GM12878 (cell line): ENCODE measurements around the gene SLC29A1. TPM values are rescaled to one million over a fixed set of nuclear protein-coding genes. Genes with fewer than 3 reads are reported as not detected.

Experiments used
- ATF2 ChIP-seq: IDR thresholded peaks from 2 replicates; pipeline ENCODE4 v1.6.1; 2012; ENCODE audit warnings: low read length, inconsistent platforms
- BACH1 ChIP-seq: fragments of 450-650 bp; IDR thresholded peaks from 2 replicates; pipeline ENCODE4 v1.6.1; 2017; ENCODE audit warnings: mild to moderate bottlenecking, borderline replicate concordance
- CEBPB ChIP-seq, 2 experiments: fragments of 150-350 bp in 1 of 2; IDR thresholded peaks; 2 replicates each; pipeline ENCODE4 v1.6.1; 2012 to 2014; ENCODE audit warnings: low read depth in 2 of 2, low read length in 2 of 2, borderline replicate concordance in 1 of 2, inconsistent platforms in 1 of 2
- E2F4 ChIP-seq: IDR thresholded peaks from 2 replicates; pipeline ENCODE4 v1.6.1; 2012; ENCODE audit warnings: low read depth, low read length, improper control_type of control experiment
- EED ChIP-seq: sonication (generic); IDR thresholded peaks from 2 replicates; pipeline ENCODE4 v1.6.1; 2016; ENCODE audit warnings: antibody characterized with exemption, low read depth
- HCFC1 ChIP-seq: fragments of 150-350 bp; IDR thresholded peaks from 2 replicates; pipeline ENCODE4 v1.6.1; 2014; ENCODE audit warnings: low read length
- MEF2B ChIP-seq: fragments of 450-650 bp; IDR thresholded peaks from 2 replicates; pipeline ENCODE4 v1.6.1; 2018; ENCODE audit warnings: mild to moderate bottlenecking, moderate library complexity; ENCODE audit not compliant: partially characterized antibody, poor library complexity, severe bottlenecking
- MTA2 ChIP-seq: fragments of 450-650 bp; IDR thresholded peaks from 2 replicates; pipeline ENCODE4 v1.6.1; 2016; ENCODE audit warnings: low read depth, mild to moderate bottlenecking, moderate library complexity
- MXI1 ChIP-seq: fragments of 150-350 bp; IDR thresholded peaks from 2 replicates; pipeline ENCODE4 v1.6.1; 2011; ENCODE audit warnings: low read depth, mild to moderate bottlenecking, inconsistent platforms, low read length, improper control_type of control experiment
- MYB ChIP-seq: fragments of 150-350 bp; IDR thresholded peaks from 2 replicates; pipeline ENCODE4 v1.6.1; 2014; ENCODE audit warnings: mild to moderate bottlenecking, low read depth, low read length, borderline replicate concordance
- NFIC ChIP-seq: IDR thresholded peaks from 2 replicates; pipeline ENCODE4 v1.6.1; 2012; ENCODE audit warnings: low read depth, mild to moderate bottlenecking, inconsistent platforms, low read length, moderate library complexity
- NFYA ChIP-seq: IDR thresholded peaks from 2 replicates; pipeline ENCODE4 v1.6.1; 2011; ENCODE audit warnings: low read depth, mild to moderate bottlenecking, low read length, improper control_type of control experiment, borderline replicate concordance
- RBBP5 ChIP-seq: fragments of 200-600 bp; sonication (generic); conservative IDR thresholded peaks from 2 replicates; pipeline ENCODE4 v1.6.1; 2016
- RUNX3 ChIP-seq: IDR thresholded peaks from 2 replicates; pipeline ENCODE4 v1.6.1; 2012; ENCODE audit warnings: low read length, inconsistent platforms
- TARDBP ChIP-seq: IDR thresholded peaks from 2 replicates; pipeline ENCODE4 v1.6.1; 2016; ENCODE audit warnings: borderline replicate concordance
- TBL1XR1 ChIP-seq: IDR thresholded peaks from 2 replicates; pipeline ENCODE4 v1.6.1; 2012; ENCODE audit warnings: low read depth, low read length, improper control_type of control experiment
- ZNF207 ChIP-seq: fragments of 450-650 bp; IDR thresholded peaks from 2 replicates; pipeline ENCODE4 v1.6.1; 2014; ENCODE audit warnings: antibody characterized with exemption, mild to moderate bottlenecking, borderline replicate concordance
- polyA plus RNA-seq, 11 experiments: library from polyadenylated mRNA; depleted of rRNA in 4 of 11; unstranded in 6 of 11; stranded (reverse) in 5 of 11; fragments of >200 nt; fragmentation: Nextera tagmentation in 4 of 11; fragmentation: Illumina TruSeq in 1 of 11; extraction: Ambion mirVana in 4 of 11; extraction: Trizol in 1 of 11; gene quantifications; 1 replicate in 1 of 11; 2 replicates in 10 of 11; pipeline versions ENCODE4 v1.2.1 to v1.2.3, GENCODE V29; 2011 to 2016; ENCODE audit warnings: inconsistent platforms in 2 of 11, missing spikeins in 2 of 11, low read depth in 1 of 11
- total RNA-seq, 4 experiments: library from RNA; depleted of rRNA in 3 of 4; stranded (reverse); fragments of >200 nt in 3 of 4; fragmentation: Illumina TruSeq in 1 of 4; extraction: Trizol in 1 of 4; gene quantifications; 2 replicates each; pipeline versions ENCODE4 v1.2.1 to v1.2.3, GENCODE V29; 2013 to 2021
- TF ChIP-seq, protein P1 (sequence below): fragments of 450-650 bp; IDR thresholded peaks from 2 replicates; pipeline ENCODE4 v1.6.1; 2016; ENCODE audit warnings: mild to moderate bottlenecking
- TF ChIP-seq, protein P2 (sequence below), 3 experiments: IDR thresholded peaks in 2 of 3; conservative IDR thresholded peaks in 1 of 3; 2 replicates each; pipeline ENCODE4 v1.5.1; 2011; ENCODE audit warnings: low read depth in 3 of 3, low read length in 3 of 3, mild to moderate bottlenecking in 3 of 3, control low read depth in 2 of 3, moderate library complexity in 2 of 3, inconsistent platforms in 1 of 3, mixed read lengths in 1 of 3; ENCODE audit not compliant: control insufficient read depth in 2 of 3, insufficient read depth in 1 of 3; ENCODE audit errors: extremely low read depth in 1 of 3
- TF ChIP-seq, protein P3 (sequence below): IDR thresholded peaks from 2 replicates; pipeline ENCODE4 v1.6.1; 2012; ENCODE audit warnings: mild to moderate bottlenecking, low read depth, low read length

The SLC29A1 gene
- total and polyA plus RNA-seq, 10 of the 15 experiments (the other 5 are each of a cell fraction or from before 2014, with no cell fraction given): 10.0 to 132 (median 93.4) TPM

GRCh38 chr6:44257025-44257752 is 33.8 kb downstream of the SLC29A1 start, which contains the start of gene SLC35B2 (continued):
- TF ChIP-seq, protein P1, sequence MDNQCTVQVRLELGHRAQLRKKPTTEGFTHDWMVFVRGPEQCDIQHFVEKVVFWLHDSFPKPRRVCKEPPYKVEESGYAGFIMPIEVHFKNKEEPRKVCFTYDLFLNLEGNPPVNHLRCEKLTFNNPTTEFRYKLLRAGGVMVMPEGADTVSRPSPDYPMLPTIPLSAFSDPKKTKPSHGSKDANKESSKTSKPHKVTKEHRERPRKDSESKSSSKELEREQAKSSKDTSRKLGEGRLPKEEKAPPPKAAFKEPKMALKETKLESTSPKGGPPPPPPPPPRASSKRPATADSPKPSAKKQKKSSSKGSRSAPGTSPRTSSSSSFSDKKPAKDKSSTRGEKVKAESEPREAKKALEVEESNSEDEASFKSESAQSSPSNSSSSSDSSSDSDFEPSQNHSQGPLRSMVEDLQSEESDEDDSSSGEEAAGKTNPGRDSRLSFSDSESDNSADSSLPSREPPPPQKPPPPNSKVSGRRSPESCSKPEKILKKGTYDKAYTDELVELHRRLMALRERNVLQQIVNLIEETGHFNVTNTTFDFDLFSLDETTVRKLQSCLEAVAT: peak; percentile 66; the same call in 1 of the 2 replicates
- TF ChIP-seq BACH1 (peak; percentile 94), TARDBP (peak; percentile 62; the same call in 1 of the 2 replicates), ATF2 (no peak), RBBP5 (no peak), NFIC (no peak), EED (no peak), ZNF207 (no peak), HCFC1 (peak; percentile 7; the same call in 1 of the 2 replicates), RUNX3 (no peak), CEBPB (IDR thresholded peaks at IDR 0.05; ENCODE audit: borderline replicate concordance in 1 of 2, low read depth in 2 of 2, low read length in 2 of 2) (no peak), MTA2 (no peak), MXI1 (peak; percentile 66; the same call in 1 of the 2 replicates), NFYA (no peak), MYB (no peak), TBL1XR1 (peak; percentile 34; the same call in 1 of the 2 replicates), E2F4 (no peak), MEF2B (peak; percentile 76)
- TF ChIP-seq, protein P2, sequence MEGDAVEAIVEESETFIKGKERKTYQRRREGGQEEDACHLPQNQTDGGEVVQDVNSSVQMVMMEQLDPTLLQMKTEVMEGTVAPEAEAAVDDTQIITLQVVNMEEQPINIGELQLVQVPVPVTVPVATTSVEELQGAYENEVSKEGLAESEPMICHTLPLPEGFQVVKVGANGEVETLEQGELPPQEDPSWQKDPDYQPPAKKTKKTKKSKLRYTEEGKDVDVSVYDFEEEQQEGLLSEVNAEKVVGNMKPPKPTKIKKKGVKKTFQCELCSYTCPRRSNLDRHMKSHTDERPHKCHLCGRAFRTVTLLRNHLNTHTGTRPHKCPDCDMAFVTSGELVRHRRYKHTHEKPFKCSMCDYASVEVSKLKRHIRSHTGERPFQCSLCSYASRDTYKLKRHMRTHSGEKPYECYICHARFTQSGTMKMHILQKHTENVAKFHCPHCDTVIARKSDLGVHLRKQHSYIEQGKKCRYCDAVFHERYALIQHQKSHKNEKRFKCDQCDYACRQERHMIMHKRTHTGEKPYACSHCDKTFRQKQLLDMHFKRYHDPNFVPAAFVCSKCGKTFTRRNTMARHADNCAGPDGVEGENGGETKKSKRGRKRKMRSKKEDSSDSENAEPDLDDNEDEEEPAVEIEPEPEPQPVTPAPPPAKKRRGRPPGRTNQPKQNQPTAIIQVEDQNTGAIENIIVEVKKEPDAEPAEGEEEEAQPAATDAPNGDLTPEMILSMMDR (IDR thresholded peaks at IDR 0.05 in 2 of 3, conservative IDR thresholded peaks at IDR 0.05 in 1 of 3; ENCODE audit: control insufficient read depth in 2 of 3, extremely low read depth in 1 of 3, insufficient read depth in 1 of 3, low read depth in 3 of 3, low read length in 3 of 3): peak; percentile 53 to 69 (median 54); a peak in 5 of 6 replicates
- TF ChIP-seq, protein P3, sequence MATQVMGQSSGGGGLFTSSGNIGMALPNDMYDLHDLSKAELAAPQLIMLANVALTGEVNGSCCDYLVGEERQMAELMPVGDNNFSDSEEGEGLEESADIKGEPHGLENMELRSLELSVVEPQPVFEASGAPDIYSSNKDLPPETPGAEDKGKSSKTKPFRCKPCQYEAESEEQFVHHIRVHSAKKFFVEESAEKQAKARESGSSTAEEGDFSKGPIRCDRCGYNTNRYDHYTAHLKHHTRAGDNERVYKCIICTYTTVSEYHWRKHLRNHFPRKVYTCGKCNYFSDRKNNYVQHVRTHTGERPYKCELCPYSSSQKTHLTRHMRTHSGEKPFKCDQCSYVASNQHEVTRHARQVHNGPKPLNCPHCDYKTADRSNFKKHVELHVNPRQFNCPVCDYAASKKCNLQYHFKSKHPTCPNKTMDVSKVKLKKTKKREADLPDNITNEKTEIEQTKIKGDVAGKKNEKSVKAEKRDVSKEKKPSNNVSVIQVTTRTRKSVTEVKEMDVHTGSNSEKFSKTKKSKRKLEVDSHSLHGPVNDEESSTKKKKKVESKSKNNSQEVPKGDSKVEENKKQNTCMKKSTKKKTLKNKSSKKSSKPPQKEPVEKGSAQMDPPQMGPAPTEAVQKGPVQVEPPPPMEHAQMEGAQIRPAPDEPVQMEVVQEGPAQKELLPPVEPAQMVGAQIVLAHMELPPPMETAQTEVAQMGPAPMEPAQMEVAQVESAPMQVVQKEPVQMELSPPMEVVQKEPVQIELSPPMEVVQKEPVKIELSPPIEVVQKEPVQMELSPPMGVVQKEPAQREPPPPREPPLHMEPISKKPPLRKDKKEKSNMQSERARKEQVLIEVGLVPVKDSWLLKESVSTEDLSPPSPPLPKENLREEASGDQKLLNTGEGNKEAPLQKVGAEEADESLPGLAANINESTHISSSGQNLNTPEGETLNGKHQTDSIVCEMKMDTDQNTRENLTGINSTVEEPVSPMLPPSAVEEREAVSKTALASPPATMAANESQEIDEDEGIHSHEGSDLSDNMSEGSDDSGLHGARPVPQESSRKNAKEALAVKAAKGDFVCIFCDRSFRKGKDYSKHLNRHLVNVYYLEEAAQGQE: no peak
